H1 (cell line): ENCODE data around the gene WDR37. TPM values are rescaled to one million over a fixed set of nuclear protein-coding genes. Genes with fewer than 3 reads are reported as not detected.

ENCODE experiments used
- CTCF ChIA-PET: fragments of 300-600 bp; sonication (Branson Sonifier 250); formaldehyde crosslinking; loops from one replicate; lab custom pipeline; 2021; ENCODE audit not compliant: partially characterized antibody; lab: Charles Lee
- POLR2A ChIA-PET: fragments of 300-600 bp; sonication (Branson Sonifier 250); formaldehyde crosslinking; loops from one replicate; lab custom pipeline; 2021; ENCODE audit warnings: inconsistent platforms; ENCODE audit not compliant: partially characterized antibody; lab: Charles Lee
- DNase-seq, 2 experiments: peaks; one replicate each; pipeline versions ENCODE4 v3.0.0 to v3.0.0-alpha.2; 2010 to 2022; ENCODE audit warnings: low spot score in 2 of 2, low read depth in 1 of 2, mixed read lengths in 1 of 2
- FAIRE-seq: peaks from 2 replicates; lab custom pipeline; 2011; peaks lifted over from hg19 to GRCh38; lab: Jason Lieb, UNC
- H2AFZ ChIP-seq: 2 replicates; pipeline ENCODE4 v1.8.1; 2012; ENCODE audit warnings: low read length, inconsistent platforms
- H2AK5ac ChIP-seq: 2 replicates; pipeline ENCODE4 v1.6.1; 2013; ENCODE audit warnings: low read depth, low read length
- H2BK120ac ChIP-seq: replicated peaks from 2 replicates; pipeline ENCODE3; 2013; ENCODE audit warnings: low read depth, low read length, inconsistent platforms
- H2BK12ac ChIP-seq: 2 replicates; pipeline ENCODE4 v1.6.1; 2013; ENCODE audit warnings: low read depth, low read length
- H2BK15ac ChIP-seq: 2 replicates; pipeline ENCODE4 v1.6.1; 2013; ENCODE audit warnings: low read length
- H2BK20ac ChIP-seq: 2 replicates; pipeline ENCODE4 v1.6.1; 2013; ENCODE audit warnings: low read length
- H2BK5ac ChIP-seq: 2 replicates; pipeline ENCODE4 v1.6.1; 2013; ENCODE audit warnings: low read depth, low read length
- H3K14ac ChIP-seq: 2 replicates; pipeline ENCODE4 v1.6.1; 2013; ENCODE audit warnings: inconsistent platforms; ENCODE audit not compliant: insufficient read length
- H3K18ac ChIP-seq: 2 replicates; pipeline ENCODE4 v1.6.1; 2013; ENCODE audit warnings: low read length; ENCODE audit errors: extremely low read depth
- H3K23ac ChIP-seq: 2 replicates; pipeline ENCODE4 v1.6.1; 2013; ENCODE audit warnings: inconsistent platforms; ENCODE audit not compliant: insufficient read length
- H3K23me2 ChIP-seq: 2 replicates; pipeline ENCODE4 v1.6.1; 2013; ENCODE audit warnings: low read depth, low read length
- H3K27ac ChIP-seq: 2 replicates; pipeline ENCODE4 v1.6.1; 2011; ENCODE audit warnings: low read depth, low read length, inconsistent platforms
- H3K27me3 ChIP-seq, 4 experiments: replicated peaks in 1 of 4; 1 replicate in 1 of 4; 2 replicates in 3 of 4; pipeline versions ENCODE4 v1.6.1 to v1.8.1; 2011 to 2013; ENCODE audit warnings: low read length in 3 of 4, mild to moderate bottlenecking in 3 of 4, inconsistent platforms in 2 of 4, mixed read lengths in 2 of 4, moderate library complexity in 1 of 4; ENCODE audit not compliant: control insufficient read depth in 3 of 4, insufficient read depth in 3 of 4; ENCODE audit errors: extremely low read depth in 1 of 4
- H3K36me3 ChIP-seq, 4 experiments: 2 replicates each; pipeline versions ENCODE4 v1.6.1 to v1.8.1; 2011 to 2013; ENCODE audit warnings: mild to moderate bottlenecking in 4 of 4, low read length in 3 of 4, moderate library complexity in 2 of 4, control low read depth in 1 of 4, inconsistent platforms in 1 of 4; ENCODE audit not compliant: insufficient read depth in 4 of 4, control insufficient read depth in 2 of 4
- H3K4ac ChIP-seq: replicated peaks from 2 replicates; pipeline ENCODE3; 2013; ENCODE audit warnings: low read length, low read depth, mixed read lengths, inconsistent platforms; ENCODE audit not compliant: insufficient read length
- H3K4me1 ChIP-seq, 4 experiments: replicated peaks in 1 of 4; 1 replicate in 1 of 4; 2 replicates in 3 of 4; pipeline versions ENCODE4 v1.6.1 to v1.8.1; 2011 to 2013; ENCODE audit warnings: low read length in 3 of 4, inconsistent platforms in 2 of 4, mixed read lengths in 1 of 4; ENCODE audit not compliant: insufficient read depth in 4 of 4, control insufficient read depth in 3 of 4
- H3K4me2 ChIP-seq, 2 experiments: 2 replicates each; pipeline versions ENCODE4 v1.6.1 to v1.8.1; 2011 to 2013; ENCODE audit warnings: low read depth in 2 of 2, low read length in 2 of 2, control low read depth in 1 of 2, inconsistent platforms in 1 of 2, mild to moderate bottlenecking in 1 of 2; ENCODE audit not compliant: insufficient read depth in 1 of 2
- H3K4me3 ChIP-seq, 4 experiments: fragments of 200-600, 300-600 bp in 1 of 4; sonication (generic), shearing (Covaris generic), sonication (Bioruptor Twin) in 1 of 4; 2 replicates each; pipeline versions ENCODE4 v1.5.1 to v1.8.1; 2011 to 2016; ENCODE audit warnings: low read length in 4 of 4, low read depth in 3 of 4, control low read depth in 2 of 4, inconsistent platforms in 2 of 4, mild to moderate bottlenecking in 2 of 4, mixed read lengths in 1 of 4, moderate library complexity in 1 of 4; ENCODE audit not compliant: insufficient read depth in 2 of 4; ENCODE audit errors: extremely low read depth in 1 of 4
- H3K56ac ChIP-seq: replicated peaks from 2 replicates; pipeline ENCODE3; 2013; ENCODE audit warnings: low read depth, mild to moderate bottlenecking, mixed read lengths, low read length, inconsistent platforms; ENCODE audit not compliant: insufficient read length
- H3K79me1 ChIP-seq: 2 replicates; pipeline ENCODE4 v1.6.1; 2013; ENCODE audit warnings: low read depth, low read length, control low read depth
- H3K79me2 ChIP-seq, 2 experiments: 2 replicates each; pipeline versions ENCODE4 v1.6.1 to v1.8.1; 2012 to 2013; ENCODE audit warnings: low read length in 2 of 2, mild to moderate bottlenecking in 2 of 2, inconsistent platforms in 1 of 2; ENCODE audit not compliant: insufficient read depth in 2 of 2, control insufficient read depth in 1 of 2
- H3K9ac ChIP-seq, 4 experiments: replicated peaks in 1 of 4; 1 replicate in 1 of 4; 2 replicates in 3 of 4; pipeline versions ENCODE4 v1.6.1 to v1.8.1; 2011 to 2013; ENCODE audit warnings: low read depth in 3 of 4, low read length in 3 of 4, control low read depth in 2 of 4, mild to moderate bottlenecking in 2 of 4, moderate library complexity in 2 of 4, inconsistent platforms in 1 of 4; ENCODE audit errors: extremely low read depth in 1 of 4
- H3K9me3 ChIP-seq, 2 experiments: 2 replicates each; pipeline versions ENCODE4 v1.6.1 to v1.8.1; 2012 to 2013; ENCODE audit warnings: mild to moderate bottlenecking in 2 of 2, moderate library complexity in 2 of 2, control low read depth in 1 of 2, inconsistent platforms in 1 of 2, low read depth in 1 of 2, low read length in 1 of 2, mixed read lengths in 1 of 2; ENCODE audit not compliant: insufficient read depth in 2 of 2
- H4K20me1 ChIP-seq, 2 experiments: replicated peaks in 1 of 2; 2 replicates each; pipeline versions ENCODE3 to v1.8.1; 2011 to 2013; ENCODE audit warnings: inconsistent platforms in 2 of 2, low read length in 2 of 2, mild to moderate bottlenecking in 1 of 2; ENCODE audit not compliant: insufficient read depth in 2 of 2, control insufficient read depth in 1 of 2
- H4K5ac ChIP-seq: 2 replicates; pipeline ENCODE4 v1.6.1; 2013; ENCODE audit warnings: low read length, low read depth, mixed read lengths, inconsistent platforms; ENCODE audit not compliant: insufficient read length
- H4K8ac ChIP-seq: 2 replicates; pipeline ENCODE4 v1.8.0; 2013; ENCODE audit warnings: mild to moderate bottlenecking, moderate library complexity, low read length, inconsistent platforms; ENCODE audit not compliant: insufficient read depth; ENCODE audit errors: extremely low read depth
- H4K91ac ChIP-seq: replicated peaks from 2 replicates; pipeline ENCODE3; 2013; ENCODE audit warnings: low read length, mixed read lengths, inconsistent platforms; ENCODE audit not compliant: insufficient read length
- ASH2L ChIP-seq: fragments of 200-600, 300-600 bp; sonication (generic); IDR thresholded peaks from one replicate; pipeline ENCODE4 v1.7.1; 2017; ENCODE audit warnings: low read length
- CEBPB ChIP-seq: IDR thresholded peaks from 2 replicates; pipeline ENCODE4 v1.6.1; 2012; ENCODE audit warnings: low read depth, low read length
- CHD2 ChIP-seq: IDR thresholded peaks from 2 replicates; pipeline ENCODE4 v1.6.1; 2012; ENCODE audit warnings: low read length, improper control_type of control experiment
- CREB1 ChIP-seq: IDR thresholded peaks from 2 replicates; pipeline ENCODE4 v1.6.1; 2012; ENCODE audit warnings: inconsistent platforms
- FOSL1 ChIP-seq: IDR thresholded peaks from 2 replicates; pipeline ENCODE4 v1.6.1; 2011; ENCODE audit warnings: mild to moderate bottlenecking, low read depth, low read length, moderate library complexity; ENCODE audit not compliant: insufficient read depth
- HDAC2 ChIP-seq, 2 experiments: fragments of 300-600 bp in 1 of 2; sonication (generic) in 1 of 2; IDR thresholded peaks; 2 replicates each; pipeline ENCODE4 v1.6.1; 2011 to 2012; ENCODE audit warnings: low read depth in 2 of 2, low read length in 2 of 2, mild to moderate bottlenecking in 2 of 2, moderate library complexity in 2 of 2, borderline replicate concordance in 1 of 2, inconsistent platforms in 1 of 2
- JUND ChIP-seq: IDR thresholded peaks from 2 replicates; pipeline ENCODE4 v1.6.1; 2011; ENCODE audit warnings: mild to moderate bottlenecking, improper control_type of control experiment, low read length
- KDM5A ChIP-seq: fragments of 200-600 bp; IDR thresholded peaks from 2 replicates; pipeline ENCODE4 v1.7.1; 2012; ENCODE audit warnings: mild to moderate bottlenecking, low read length, inconsistent platforms, mixed read lengths
- RXRA ChIP-seq: IDR thresholded peaks from 2 replicates; pipeline ENCODE4 v1.6.1; 2011; ENCODE audit warnings: low read depth, mild to moderate bottlenecking, low read length, moderate library complexity; ENCODE audit not compliant: insufficient read depth
- SAP30 ChIP-seq: fragments of 300-600 bp; sonication (generic); IDR thresholded peaks from 2 replicates; pipeline ENCODE4 v1.7.1; 2012; ENCODE audit warnings: low read length, moderate library complexity, mild to moderate bottlenecking, inconsistent platforms; ENCODE audit not compliant: insufficient read depth, insufficient replicate concordance
- SIX5 ChIP-seq: IDR thresholded peaks from 2 replicates; pipeline ENCODE4 v1.6.1; 2011; ENCODE audit warnings: mild to moderate bottlenecking, low read depth, low read length
- SP1 ChIP-seq: IDR thresholded peaks from 2 replicates; pipeline ENCODE4 v1.6.1; 2011; ENCODE audit warnings: low read depth, low read length
- SP2 ChIP-seq: IDR thresholded peaks from 2 replicates; pipeline ENCODE4 v1.6.1; 2012; ENCODE audit warnings: mild to moderate bottlenecking, low read length, inconsistent platforms
- SP4 ChIP-seq: IDR thresholded peaks from 2 replicates; pipeline ENCODE4 v1.6.1; 2012; ENCODE audit warnings: low read length, inconsistent platforms
- TAF7 ChIP-seq: optimal IDR thresholded peaks from 2 replicates; pipeline ENCODE3; 2011; ENCODE audit warnings: low read depth, mild to moderate bottlenecking, inconsistent platforms, low read length, moderate library complexity, borderline replicate concordance
- WGBS, 2 experiments: shearing (Covaris generic) in 1 of 2; methylation state at CpG; one replicate each; pipeline versions ENCODE4 v1.1.6 to v1.1.7; 2013 to 2015; ENCODE audit warnings: low lambda C conversion rate in 2 of 2, mixed read lengths in 2 of 2, inconsistent platforms in 1 of 2, low coverage in 1 of 2, missing lambda C conversion rate in 1 of 2; ENCODE audit not compliant: insufficient replicate concordance in 2 of 2, insufficient coverage in 1 of 2, insufficient read length in 1 of 2; ENCODE audit errors: extremely low coverage in 1 of 2, missing lambda C conversion rate in 1 of 2; 5-methylcytosine and 5-hydroxymethylcytosine counted together
- polyA plus RNA-seq, 7 experiments: library from polyadenylated mRNA; depleted of rRNA in 3 of 7; stranded (reverse) in 5 of 7; unstranded in 2 of 7; fragments of >200 nt in 5 of 7; fragments of 200-250 nt in 2 of 7; gene quantifications; 1 replicate in 5 of 7; 2 replicates in 1 of 7; 4 replicates in 1 of 7; pipeline versions ENCODE4 v1.2.1 to v1.2.3, GENCODE V29; 2011 to 2013; ENCODE audit warnings: missing spikeins in 2 of 7, mixed read lengths in 2 of 7
- total RNA-seq: library from RNA; stranded (reverse); fragmentation: NEBNext Ultra II Directional; extraction: Animal tissue kit (Norgen Biotek cat#: 25700); gene quantifications from 2 replicates; pipeline ENCODE4 v1.2.1, GENCODE V29; 2021

WDR37 gene
- total and polyA plus RNA-seq, 2 of the 8 experiments (the other 6 are each of a cell fraction or from before 2014, with no cell fraction given) = 9.6 to 12.0 TPM

- H4K5ac ChIP-seq = no peak overlapping the region
- no peak overlapping the region for H2BK120ac ChIP-seq
- H4K91ac ChIP-seq = no peak overlapping the region
- WGBS, 2 experiments = 98% methylated on average over 21 of the region's 21 CpGs; no CpG with 5 or more reads in 1 of the 2 experiments
- no peak overlapping the region for H3K18ac ChIP-seq
- peaks cover 6 to 31% (median 9%) of the 10 kb centered on the region in 4 experiments; a peak in 6 of 8 replicates for H3K36me3 ChIP-seq
- H3K4ac ChIP-seq = no peak overlapping the region
- no peaks in the 10 kb centered on the region for H3K79me1 ChIP-seq
- no peak overlapping the region for H3K4me3 ChIP-seq
- DNase-seq (no peak), FAIRE-seq (no peak)
- no peak overlapping the region for H3K23ac ChIP-seq
- no peaks in the 10 kb centered on the region; a peak in 1 of 4 replicates for H3K9me3 ChIP-seq
- no peak overlapping the region for H3K56ac ChIP-seq
- H2BK20ac ChIP-seq = no peak overlapping the region
- H2AK5ac ChIP-seq = no peak overlapping the region
- no peak overlapping the region for H3K27ac ChIP-seq
- H3K4me2 ChIP-seq = no peak overlapping the region
- H3K4me1 ChIP-seq = no peaks in the 10 kb centered on the region; a peak in 2 of 7 replicates
- peaks cover 2% of the 10 kb centered on the region; the same call in 1 of the 2 replicates for H3K23me2 ChIP-seq
- H3K9ac ChIP-seq = no peak overlapping the region
- H3K79me2 ChIP-seq = no peaks in the 10 kb centered on the region
- H2BK12ac ChIP-seq = no peak overlapping the region
- H4K20me1 ChIP-seq = no peaks in the 10 kb centered on the region
- ChIA-PET POLR2A (no interaction called here), CTCF (interaction anchor here (1.1 to 1.4 kb wide), 2 partner anchors 19 to 240 kb away, joined by 3 read pairs; no protein-coding TSS in a partner anchor)
- no peak overlapping the region for H3K14ac ChIP-seq
- H2AFZ ChIP-seq = no peak overlapping the region
- no peak overlapping the region for H4K8ac ChIP-seq
- H2BK5ac ChIP-seq = no peak overlapping the region
- no peaks in the 10 kb centered on the region for H3K27me3 ChIP-seq
- no peak overlapping the region for H2BK15ac ChIP-seq
- TF ChIP-seq SIX5 (no peak), SAP30 (no peak), TAF7 (no peak), SP1 (no peak), JUND (no peak), CHD2 (no peak), ASH2L (no peak), SP2 (no peak), CREB1 (no peak), HDAC2 (IDR thresholded peaks at IDR 0.05; ENCODE audit: borderline replicate concordance in 1 of 2, low read depth in 2 of 2, low read length in 2 of 2) (no peak), RXRA (no peak), CEBPB (no peak), SP4 (no peak), FOSL1 (no peak), KDM5A (no peak)
Measured at GRCh38 chr10:1128649-1129048, 72.5 kb downstream of the WDR37 start.
